Measurements from ENCODE around the gene PALM2AKAP2.

Gene PALM2AKAP2

DNA sequence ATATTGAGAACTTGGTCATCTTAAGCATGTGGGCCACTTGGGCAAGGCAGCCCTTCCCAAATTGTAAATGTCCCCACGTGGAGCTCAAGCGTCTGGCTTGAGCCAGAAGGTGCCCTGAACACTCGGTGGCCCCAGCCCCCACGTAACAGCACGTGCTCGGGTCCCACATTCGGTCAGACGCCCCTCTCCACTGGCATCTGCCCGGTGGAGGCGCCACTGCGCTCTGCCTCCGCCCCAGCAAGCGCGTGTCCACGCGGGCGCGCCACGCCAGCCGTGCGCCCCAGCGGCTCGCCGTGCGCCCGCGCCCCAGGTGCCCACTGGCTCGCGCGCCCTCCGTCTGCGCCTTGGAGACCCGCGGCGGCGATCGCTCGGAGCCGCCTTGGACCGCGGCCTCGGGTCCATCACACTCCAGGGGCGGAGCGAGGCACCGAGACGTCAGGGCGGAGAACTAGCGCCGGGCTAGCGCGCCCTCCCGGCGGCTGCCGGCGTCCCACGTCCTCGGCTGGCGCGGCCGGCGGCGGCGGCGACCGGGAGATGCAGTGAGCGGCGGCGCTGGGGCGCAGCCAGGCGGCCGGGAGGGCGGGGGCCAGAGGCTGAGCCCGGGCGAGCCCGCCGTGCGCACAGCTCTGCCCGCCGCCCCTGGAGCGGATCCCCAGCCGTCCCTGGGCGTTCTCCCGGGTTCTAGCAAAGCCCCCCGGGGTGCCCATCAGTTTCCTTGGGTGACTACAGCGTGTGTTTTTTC is at the start of gene PALM2AKAP2:
Gene PALM2AKAP2 (plus strand): TSS at position 488 of the 742 bp plus-strand sequence. CDS start 291 bp downstream, outside the sequence.
- TF ChIP-seq, protein P1, sequence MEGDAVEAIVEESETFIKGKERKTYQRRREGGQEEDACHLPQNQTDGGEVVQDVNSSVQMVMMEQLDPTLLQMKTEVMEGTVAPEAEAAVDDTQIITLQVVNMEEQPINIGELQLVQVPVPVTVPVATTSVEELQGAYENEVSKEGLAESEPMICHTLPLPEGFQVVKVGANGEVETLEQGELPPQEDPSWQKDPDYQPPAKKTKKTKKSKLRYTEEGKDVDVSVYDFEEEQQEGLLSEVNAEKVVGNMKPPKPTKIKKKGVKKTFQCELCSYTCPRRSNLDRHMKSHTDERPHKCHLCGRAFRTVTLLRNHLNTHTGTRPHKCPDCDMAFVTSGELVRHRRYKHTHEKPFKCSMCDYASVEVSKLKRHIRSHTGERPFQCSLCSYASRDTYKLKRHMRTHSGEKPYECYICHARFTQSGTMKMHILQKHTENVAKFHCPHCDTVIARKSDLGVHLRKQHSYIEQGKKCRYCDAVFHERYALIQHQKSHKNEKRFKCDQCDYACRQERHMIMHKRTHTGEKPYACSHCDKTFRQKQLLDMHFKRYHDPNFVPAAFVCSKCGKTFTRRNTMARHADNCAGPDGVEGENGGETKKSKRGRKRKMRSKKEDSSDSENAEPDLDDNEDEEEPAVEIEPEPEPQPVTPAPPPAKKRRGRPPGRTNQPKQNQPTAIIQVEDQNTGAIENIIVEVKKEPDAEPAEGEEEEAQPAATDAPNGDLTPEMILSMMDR (IDR thresholded peaks at IDR 0.05; ENCODE audit: low read depth, low read length, missing control alignments): no peak
- no peak for DNase-seq (ENCODE audit: low read depth)
- H3K4me3 ChIP-seq (ENCODE audit: low read depth, low read length): no peak within 1 kb of the TSS

DNA sequence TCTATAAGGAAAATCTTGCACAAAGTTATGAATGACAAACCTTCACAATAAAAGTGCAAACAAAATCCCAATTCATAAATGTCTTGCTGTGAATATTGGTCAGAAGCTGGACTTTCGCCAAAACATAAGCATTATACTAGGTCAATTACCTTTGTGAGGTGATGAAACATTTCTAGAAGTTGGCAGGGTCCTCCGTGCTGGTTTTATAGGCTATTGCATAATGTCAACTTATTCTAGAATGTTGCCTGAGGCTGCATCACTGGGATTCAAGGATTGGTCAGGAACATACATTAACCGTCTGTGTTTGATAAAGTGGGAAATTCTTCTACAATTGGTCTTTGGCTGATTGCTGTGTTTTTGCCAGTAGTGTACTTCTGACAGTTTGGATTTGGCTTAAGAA is 49.8 kb upstream of the PALM2AKAP2 start:
- no peak overlapping the region for H3K4me3 ChIP-seq (ENCODE audit: low read depth, low read length)
- no peak for DNase-seq (ENCODE audit: low read depth)
- TF ChIP-seq, protein P1 (IDR thresholded peaks at IDR 0.05; ENCODE audit: low read depth, low read length, missing control alignments): no peak

DNA sequence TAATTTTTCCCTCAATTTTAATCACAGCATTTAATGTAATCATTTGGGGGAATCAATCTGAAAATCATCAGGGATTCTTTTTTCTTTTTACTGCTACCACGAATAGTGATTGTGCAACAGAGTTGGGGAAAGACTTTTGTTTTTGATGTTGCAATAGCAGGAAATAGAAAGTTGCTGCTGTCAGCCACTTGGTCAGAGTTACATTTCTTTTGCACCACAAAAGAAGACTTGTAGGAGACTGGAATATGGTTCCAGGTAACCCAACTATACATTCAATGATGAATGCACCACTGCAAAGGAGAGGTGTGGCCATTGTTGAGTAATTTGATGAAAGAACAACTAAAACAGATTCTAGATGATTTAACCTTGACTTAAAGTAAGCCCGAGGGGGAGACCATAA is 46.3 kb upstream of the PALM2AKAP2 start:
- TF ChIP-seq, protein P1 (IDR thresholded peaks at IDR 0.05; ENCODE audit: low read depth, low read length, missing control alignments): no peak
- H3K4me3 ChIP-seq (ENCODE audit: low read depth, low read length): no peak overlapping the region
- no peak for DNase-seq (ENCODE audit: low read depth)

DNA sequence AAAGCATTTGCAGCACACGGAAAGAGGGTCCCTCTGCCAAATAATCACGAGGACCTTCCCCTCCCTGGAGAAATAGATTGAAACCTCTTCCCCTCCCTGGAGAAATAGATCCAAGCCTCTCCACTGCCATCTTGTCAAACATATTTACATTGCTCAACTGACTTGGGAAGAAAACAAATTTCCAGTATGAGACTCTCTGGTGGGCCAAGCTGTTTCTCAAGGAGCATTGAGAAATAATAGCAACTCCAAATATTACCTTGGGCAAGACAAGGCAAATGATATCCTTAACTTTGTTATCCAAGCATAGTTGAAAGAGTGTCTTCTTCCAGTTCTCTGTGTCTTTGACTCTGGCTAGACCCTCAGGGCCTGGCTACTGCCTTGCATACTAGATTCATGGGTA is 45.2 kb upstream of the PALM2AKAP2 start:
- TF ChIP-seq, protein P1 (IDR thresholded peaks at IDR 0.05; ENCODE audit: low read depth, low read length, missing control alignments): no peak
- no peak for DNase-seq (ENCODE audit: low read depth)

DNA sequence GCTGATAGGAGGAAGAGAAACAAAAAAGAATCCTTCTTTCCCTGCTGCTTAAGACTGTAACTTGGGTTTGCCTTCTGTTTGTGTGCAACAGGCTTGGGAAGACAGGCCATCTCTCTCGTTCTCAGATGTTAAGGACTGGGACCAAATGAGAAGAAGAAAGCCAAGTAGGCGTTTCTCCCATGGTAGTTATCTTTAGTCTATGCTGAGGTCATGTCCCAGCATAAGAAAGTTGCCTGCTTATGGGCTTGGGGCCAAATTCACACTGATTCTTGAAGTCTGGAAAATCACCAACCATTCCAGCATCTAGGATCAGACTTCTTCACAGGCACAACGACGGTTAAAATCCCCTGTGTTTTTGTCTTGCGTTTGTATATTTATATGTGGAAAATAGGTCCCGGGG is 44.2 kb upstream of the PALM2AKAP2 start:
- DNase-seq (ENCODE audit: low read depth): no peak
- TF ChIP-seq, protein P1 (IDR thresholded peaks at IDR 0.05; ENCODE audit: low read depth, low read length, missing control alignments): no peak
- no peak overlapping the region for H3K4me3 ChIP-seq (ENCODE audit: low read depth, low read length)

More for the DNA sequence above, 45.2 kb upstream of the PALM2AKAP2 start:
- H3K4me3 ChIP-seq (ENCODE audit: low read depth, low read length): no peak overlapping the region

DNA sequence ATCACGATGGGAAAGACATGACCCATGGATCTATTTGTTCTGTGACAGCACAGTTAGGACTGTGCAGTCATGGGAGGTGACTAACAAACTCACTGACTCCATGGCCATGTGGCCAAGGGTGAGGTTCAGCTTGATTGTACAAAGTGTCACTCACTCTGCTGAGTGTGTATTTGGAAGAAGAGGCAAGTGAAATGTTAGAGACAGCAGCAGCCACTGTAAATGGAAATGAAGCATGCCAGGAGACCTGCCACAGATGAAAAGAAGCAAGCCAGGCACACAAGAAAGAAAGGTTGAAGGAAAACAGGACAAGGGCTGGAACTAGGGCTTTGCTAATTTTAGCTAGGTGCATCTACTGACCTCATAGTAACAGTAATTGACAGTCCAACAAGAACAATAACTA is 42.7 kb upstream of the PALM2AKAP2 start:
- no peak overlapping the region for H3K4me3 ChIP-seq (ENCODE audit: low read depth, low read length)
- DNase-seq (ENCODE audit: low read depth): no peak
- TF ChIP-seq, protein P1 (IDR thresholded peaks at IDR 0.05; ENCODE audit: low read depth, low read length, missing control alignments): no peak

DNA sequence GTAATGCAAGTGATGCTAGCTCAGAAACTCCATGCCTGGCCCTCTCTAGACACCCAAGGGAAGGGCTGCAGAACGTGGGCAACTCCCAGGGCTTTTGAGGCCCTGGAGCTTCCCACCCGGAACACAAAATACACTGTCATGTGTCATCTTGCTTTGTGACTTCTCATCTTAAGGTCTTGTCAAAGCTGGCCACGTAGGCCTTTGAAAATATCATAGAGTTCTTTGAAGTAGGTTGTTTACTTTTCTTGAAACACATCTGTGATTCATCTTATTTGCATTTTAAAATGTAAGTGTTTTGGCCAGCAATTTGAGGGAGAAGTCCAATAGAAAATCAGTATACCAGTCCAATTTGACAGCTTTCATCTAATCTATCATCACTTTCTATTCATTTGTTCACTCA is 40.2 kb upstream of the PALM2AKAP2 start:
- TF ChIP-seq, protein P1 (IDR thresholded peaks at IDR 0.05; ENCODE audit: low read depth, low read length, missing control alignments): no peak
- no peak for DNase-seq (ENCODE audit: low read depth)
- no peak overlapping the region for H3K4me3 ChIP-seq (ENCODE audit: low read depth, low read length)

Measured in GM12864 (cell line).